B cell (primary cell): ENCODE measurements around the gene VIPR2.

Experiments used
- CTCF ChIP-seq: fragments of 200-600 bp; IDR thresholded peaks from one replicate; pipeline ENCODE4 v1.8.0; 2022; ENCODE audit warnings: antibody characterized with exemption, mild to moderate bottlenecking
- EZH2 ChIP-seq: IDR thresholded peaks from 2 replicates; pipeline ENCODE4 v1.6.1; 2012; ENCODE audit warnings: borderline replicate concordance, low read depth, mild to moderate bottlenecking, moderate library complexity, low read length; ENCODE audit not compliant: insufficient read depth, poor library complexity, severe bottlenecking

GRCh38 chr7:159159731-159160130 lies 15.1 kb upstream of the VIPR2 start:
- no peak for TF ChIP-seq CTCF
- TF ChIP-seq EZH2: no peak
